ENCODE results near the gene FFAR1. TPM values are rescaled to one million over a fixed set of nuclear protein-coding genes. Genes with fewer than 3 reads are reported as not detected.

FFAR1 gene
- total RNA-seq, 1 experiment from 2014 or later = 0.44 TPM

DNA sequence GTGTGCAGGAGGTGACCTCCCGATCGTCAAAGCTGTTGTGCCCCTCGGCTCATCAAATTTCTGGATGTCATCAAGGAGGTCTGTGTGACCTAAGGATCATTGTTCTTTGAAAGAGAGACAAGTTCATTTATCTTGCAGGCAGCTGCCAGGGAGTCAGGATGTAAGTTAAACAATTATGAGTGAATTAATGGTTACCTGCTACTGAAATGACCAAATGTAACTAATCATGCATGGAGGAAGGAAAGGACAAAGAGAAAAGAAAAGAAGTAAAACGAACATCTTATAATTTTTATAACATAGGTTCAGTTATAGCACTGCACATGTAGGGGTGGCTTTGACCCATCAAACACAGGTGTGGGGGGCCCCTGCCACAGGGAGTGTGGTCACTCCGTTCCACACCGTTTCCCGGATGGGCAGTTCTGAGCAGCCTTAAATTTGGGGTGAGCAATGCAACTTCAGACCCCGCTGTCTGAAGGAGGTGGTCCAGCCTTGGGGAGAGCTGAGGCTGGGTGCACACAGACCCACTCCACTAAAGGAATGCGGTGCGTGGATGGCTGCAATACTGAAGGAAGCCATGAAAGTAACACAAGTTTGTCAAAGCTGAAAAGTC, 13.5 kb upstream of the FFAR1 start:
- no peak overlapping the region for H3K4me3 ChIP-seq
- H3K4me1 ChIP-seq (replicated peaks; ENCODE audit: insufficient read depth) = no peaks in the 10 kb centered on the region
- no peaks in the 10 kb centered on the region for H3F3A ChIP-seq (ENCODE audit: insufficient read depth, low read depth)
- DNase-seq = no peak
- H3K27ac ChIP-seq = no peak overlapping the region
- no peak overlapping the region for H2AFZ ChIP-seq
- POLR2A ChIA-PET (ENCODE audit: unreplicated experiment) = no interaction called here
- intact Hi-C loops (cut with micrococcal nuclease; ENCODE audit: unreplicated experiment) = no loop called here
- CTCF ChIA-PET = no interaction called here
- H3K9me2 ChIP-seq (ENCODE audit: insufficient read depth) = no peaks in the 10 kb centered on the region
- no peak for TF ChIP-seq EZH2 (IDR thresholded peaks at IDR 0.05; ENCODE audit: low read depth)
- TF ChIP-seq, protein P1, sequence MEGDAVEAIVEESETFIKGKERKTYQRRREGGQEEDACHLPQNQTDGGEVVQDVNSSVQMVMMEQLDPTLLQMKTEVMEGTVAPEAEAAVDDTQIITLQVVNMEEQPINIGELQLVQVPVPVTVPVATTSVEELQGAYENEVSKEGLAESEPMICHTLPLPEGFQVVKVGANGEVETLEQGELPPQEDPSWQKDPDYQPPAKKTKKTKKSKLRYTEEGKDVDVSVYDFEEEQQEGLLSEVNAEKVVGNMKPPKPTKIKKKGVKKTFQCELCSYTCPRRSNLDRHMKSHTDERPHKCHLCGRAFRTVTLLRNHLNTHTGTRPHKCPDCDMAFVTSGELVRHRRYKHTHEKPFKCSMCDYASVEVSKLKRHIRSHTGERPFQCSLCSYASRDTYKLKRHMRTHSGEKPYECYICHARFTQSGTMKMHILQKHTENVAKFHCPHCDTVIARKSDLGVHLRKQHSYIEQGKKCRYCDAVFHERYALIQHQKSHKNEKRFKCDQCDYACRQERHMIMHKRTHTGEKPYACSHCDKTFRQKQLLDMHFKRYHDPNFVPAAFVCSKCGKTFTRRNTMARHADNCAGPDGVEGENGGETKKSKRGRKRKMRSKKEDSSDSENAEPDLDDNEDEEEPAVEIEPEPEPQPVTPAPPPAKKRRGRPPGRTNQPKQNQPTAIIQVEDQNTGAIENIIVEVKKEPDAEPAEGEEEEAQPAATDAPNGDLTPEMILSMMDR (conservative IDR thresholded peaks at IDR 0.05) = no peak
- H3K36me3 ChIP-seq (ENCODE audit: low read depth) = peaks cover 30% of the 10 kb centered on the region
- no peak overlapping the region for H3K4me2 ChIP-seq
- peaks cover 10% of the 10 kb centered on the region; the same call in 1 of the 2 replicates for H4K20me1 ChIP-seq (ENCODE audit: insufficient read depth)
- no peaks in the 10 kb centered on the region for H3K79me2 ChIP-seq (ENCODE audit: low read depth)
- H3K9me3 ChIP-seq (ENCODE audit: insufficient read depth, low read depth) = no peaks in the 10 kb centered on the region
- no peaks in the 10 kb centered on the region for H3K27me3 ChIP-seq (ENCODE audit: insufficient read depth, low read depth)
- BruUV-seq (replicated peaks) = no TSS peak

DNA sequence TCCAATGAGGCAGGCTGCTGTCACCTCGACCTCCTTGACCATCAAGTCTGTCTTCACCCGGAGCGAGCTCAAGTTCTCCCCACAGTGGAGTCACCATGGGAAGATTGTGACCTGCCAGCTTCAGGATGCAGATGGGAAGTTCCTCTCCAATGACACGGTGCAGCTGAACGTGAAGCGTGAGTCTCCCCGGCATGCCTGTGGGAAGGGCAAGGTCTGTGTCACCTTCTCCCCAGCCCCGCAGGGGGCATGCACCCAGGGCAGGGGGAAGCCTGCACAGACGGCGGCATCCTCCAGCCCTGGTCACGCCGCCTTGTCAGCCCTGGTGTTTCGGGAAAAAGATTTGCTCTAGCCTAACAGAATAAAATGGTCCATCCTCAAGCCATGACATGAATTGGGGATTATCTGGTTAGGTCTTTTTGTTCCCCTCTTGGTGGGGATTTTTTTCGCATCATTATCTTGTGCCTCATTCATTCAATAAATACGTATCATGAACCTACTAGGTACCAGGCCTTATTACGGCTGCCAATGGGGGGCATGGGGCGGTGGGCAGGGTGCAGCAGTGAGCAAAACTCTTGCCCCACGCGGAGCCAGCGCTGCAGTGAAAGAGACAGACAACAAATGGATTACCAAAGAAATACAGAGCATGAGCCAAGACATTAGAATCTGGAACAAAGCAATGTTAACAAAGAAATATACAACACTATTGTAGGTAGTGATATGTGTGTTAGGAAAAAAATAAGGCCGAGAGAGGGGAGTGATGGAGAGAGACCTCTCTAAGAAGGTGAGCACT, 11.3 kb upstream of the FFAR1 start:
- no peaks in the 10 kb centered on the region for H3K79me2 ChIP-seq (ENCODE audit: low read depth)
- H3K4me2 ChIP-seq = no peak overlapping the region
- POLR2A ChIA-PET (ENCODE audit: unreplicated experiment) = no interaction called here
- H3K27ac ChIP-seq = no peak overlapping the region
- DNase-seq = no peak
- H3K27me3 ChIP-seq (ENCODE audit: insufficient read depth, low read depth) = no peaks in the 10 kb centered on the region
- no peaks in the 10 kb centered on the region for H3K9me2 ChIP-seq (ENCODE audit: insufficient read depth)
- H3K9me3 ChIP-seq (ENCODE audit: insufficient read depth, low read depth) = no peaks in the 10 kb centered on the region
- CTCF ChIA-PET = no interaction called here
- peaks cover 6% of the 10 kb centered on the region; the same call in 1 of the 2 replicates for H4K20me1 ChIP-seq (ENCODE audit: insufficient read depth)
- peaks cover 18% of the 10 kb centered on the region for H3K36me3 ChIP-seq (ENCODE audit: low read depth)
- H3K4me1 ChIP-seq (replicated peaks; ENCODE audit: insufficient read depth) = no peaks in the 10 kb centered on the region
- H2AFZ ChIP-seq = no peak overlapping the region
- intact Hi-C loops (cut with micrococcal nuclease; ENCODE audit: unreplicated experiment) = no loop called here
- TF ChIP-seq, protein P1 (conservative IDR thresholded peaks at IDR 0.05) = no peak
- TF ChIP-seq EZH2 (IDR thresholded peaks at IDR 0.05; ENCODE audit: low read depth) = no peak
- no peak overlapping the region for H3K4me3 ChIP-seq
- peaks cover 4% of the 10 kb centered on the region; the same call in 1 of the 2 replicates for H3F3A ChIP-seq (ENCODE audit: insufficient read depth, low read depth)
- no TSS peak for BruUV-seq (replicated peaks)

DNA sequence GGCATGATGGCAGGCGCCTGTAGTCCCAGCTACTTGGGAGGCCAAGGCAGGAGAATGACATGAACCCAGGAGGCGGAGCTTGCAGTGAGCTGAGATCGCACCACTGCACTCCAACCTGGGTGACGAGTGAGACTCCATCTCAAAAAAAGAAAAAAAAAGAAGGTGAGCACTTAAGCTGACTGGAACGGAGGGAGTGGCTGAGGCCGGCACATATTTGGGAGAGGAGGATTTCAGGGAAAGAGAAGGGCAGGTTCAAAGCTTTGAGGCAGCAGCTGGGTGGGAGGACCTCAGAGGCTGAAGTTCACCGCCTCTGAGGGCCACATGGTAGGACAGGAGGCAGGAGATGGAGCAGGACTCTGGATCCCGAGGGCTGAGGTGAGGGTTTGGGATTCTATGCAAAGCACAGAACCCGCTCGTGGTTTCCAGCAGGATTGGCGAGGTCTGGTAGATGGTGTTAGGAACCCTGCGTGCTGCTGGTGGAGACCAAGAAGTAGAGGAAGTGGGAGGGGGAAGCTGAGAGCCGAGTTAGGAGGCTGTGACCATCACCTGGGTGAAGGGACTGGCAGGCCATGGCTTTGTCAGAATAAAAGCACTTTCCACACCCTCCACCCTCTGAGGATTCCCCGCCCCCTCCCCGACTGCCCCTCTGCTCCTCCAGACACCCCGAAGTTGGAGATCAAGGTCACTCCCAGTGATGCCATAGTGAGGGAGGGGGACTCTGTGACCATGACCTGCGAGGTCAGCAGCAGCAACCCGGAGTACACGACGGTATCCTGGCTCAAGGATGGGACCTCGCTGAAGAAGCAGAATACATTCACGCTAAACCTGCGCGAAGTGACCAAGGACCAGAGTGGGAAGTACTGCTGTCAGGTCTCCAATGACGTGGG, 10.4 kb upstream of the FFAR1 start:
- Histone ChIP-seq H3K4me1 (replicated peaks; ENCODE audit: insufficient read depth) (no peaks in the 10 kb centered on the region), H3K36me3 (ENCODE audit: low read depth) (peaks cover 18% of the 10 kb centered on the region), H3K9me3 (ENCODE audit: insufficient read depth, low read depth) (no peaks in the 10 kb centered on the region), H2AFZ (no peak overlapping the region), H3K9me2 (ENCODE audit: insufficient read depth) (no peaks in the 10 kb centered on the region), H3K27ac (no peak overlapping the region), H3K79me2 (ENCODE audit: low read depth) (no peaks in the 10 kb centered on the region), H3F3A (ENCODE audit: insufficient read depth, low read depth) (peaks cover 4% of the 10 kb centered on the region; the same call in 1 of the 2 replicates), H3K4me3 (no peak overlapping the region), H3K27me3 (ENCODE audit: insufficient read depth, low read depth) (no peaks in the 10 kb centered on the region), H4K20me1 (ENCODE audit: insufficient read depth) (peaks cover 6% of the 10 kb centered on the region; the same call in 1 of the 2 replicates), H3K4me2 (no peak overlapping the region)
- intact Hi-C loops (cut with micrococcal nuclease; ENCODE audit: unreplicated experiment) = no loop called here
- DNase-seq = no peak
- BruUV-seq (replicated peaks) = no TSS peak
- POLR2A ChIA-PET (ENCODE audit: unreplicated experiment) = no interaction called here
- TF ChIP-seq EZH2 (IDR thresholded peaks at IDR 0.05; ENCODE audit: low read depth) = no peak
- TF ChIP-seq, protein P1 (conservative IDR thresholded peaks at IDR 0.05) = no peak
- CTCF ChIA-PET = no interaction called here

Measured in PC-9 (cell line).